Epithelial cell of esophagus (primary cell): ENCODE results near the gene SUDS3.
A peak's percentile ranks its signal among the peaks of the same experiment; 100 is the strongest.

Experiments
- DNase-seq: peaks from one replicate; pipeline ENCODE4 v3.0.0; 2010; ENCODE audit warnings: low read depth
- H3K4me3 ChIP-seq: 2 replicates; pipeline ENCODE4 v1.5.1; 2011; ENCODE audit warnings: mild to moderate bottlenecking, low read length, control low read depth
- TF ChIP-seq, protein P1 (sequence below): IDR thresholded peaks from 2 replicates; pipeline ENCODE4 v1.5.1; 2011; ENCODE audit warnings: low read depth, mild to moderate bottlenecking, low read length, control low read depth, inconsistent platforms; ENCODE audit not compliant: insufficient read depth; ENCODE audit errors: missing control alignments

The SUDS3 gene

DNA sequence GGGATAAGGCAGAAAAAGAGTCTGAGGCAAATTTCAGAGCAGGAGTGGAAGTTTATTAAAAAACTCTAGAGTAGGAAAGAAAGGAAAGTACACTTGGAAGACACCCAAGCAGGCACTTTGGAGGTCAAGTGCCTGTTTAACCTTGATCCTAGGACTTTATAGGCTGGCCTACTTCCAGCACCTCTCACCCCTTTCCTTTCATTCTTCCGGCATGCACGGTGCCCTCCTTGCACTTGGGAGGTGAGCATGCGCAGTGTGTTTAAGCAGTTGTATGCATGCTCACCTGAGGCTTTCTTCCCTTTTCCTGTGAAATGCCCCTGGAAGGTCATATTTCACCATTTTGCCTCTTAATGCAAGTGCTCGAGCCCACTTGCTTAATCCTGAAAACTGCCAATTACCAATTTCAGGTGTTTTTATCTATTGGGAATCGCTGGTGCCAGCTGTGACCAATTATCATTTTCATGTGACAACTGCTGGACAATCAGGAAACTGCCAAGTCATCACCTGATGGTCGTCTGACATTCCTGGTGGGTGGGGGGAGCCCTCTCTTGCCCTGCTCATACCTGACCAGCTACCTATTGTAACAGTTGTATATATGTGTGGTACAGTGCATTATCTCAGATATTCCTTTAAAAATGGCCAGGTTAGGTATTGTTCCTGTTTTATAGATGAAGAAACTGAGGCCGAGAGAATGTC is 53.5 kb downstream of the SUDS3 start:
- TF ChIP-seq, protein P1, sequence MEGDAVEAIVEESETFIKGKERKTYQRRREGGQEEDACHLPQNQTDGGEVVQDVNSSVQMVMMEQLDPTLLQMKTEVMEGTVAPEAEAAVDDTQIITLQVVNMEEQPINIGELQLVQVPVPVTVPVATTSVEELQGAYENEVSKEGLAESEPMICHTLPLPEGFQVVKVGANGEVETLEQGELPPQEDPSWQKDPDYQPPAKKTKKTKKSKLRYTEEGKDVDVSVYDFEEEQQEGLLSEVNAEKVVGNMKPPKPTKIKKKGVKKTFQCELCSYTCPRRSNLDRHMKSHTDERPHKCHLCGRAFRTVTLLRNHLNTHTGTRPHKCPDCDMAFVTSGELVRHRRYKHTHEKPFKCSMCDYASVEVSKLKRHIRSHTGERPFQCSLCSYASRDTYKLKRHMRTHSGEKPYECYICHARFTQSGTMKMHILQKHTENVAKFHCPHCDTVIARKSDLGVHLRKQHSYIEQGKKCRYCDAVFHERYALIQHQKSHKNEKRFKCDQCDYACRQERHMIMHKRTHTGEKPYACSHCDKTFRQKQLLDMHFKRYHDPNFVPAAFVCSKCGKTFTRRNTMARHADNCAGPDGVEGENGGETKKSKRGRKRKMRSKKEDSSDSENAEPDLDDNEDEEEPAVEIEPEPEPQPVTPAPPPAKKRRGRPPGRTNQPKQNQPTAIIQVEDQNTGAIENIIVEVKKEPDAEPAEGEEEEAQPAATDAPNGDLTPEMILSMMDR: no peak
- no peak for DNase-seq
- no peak overlapping the region for H3K4me3 ChIP-seq

DNA sequence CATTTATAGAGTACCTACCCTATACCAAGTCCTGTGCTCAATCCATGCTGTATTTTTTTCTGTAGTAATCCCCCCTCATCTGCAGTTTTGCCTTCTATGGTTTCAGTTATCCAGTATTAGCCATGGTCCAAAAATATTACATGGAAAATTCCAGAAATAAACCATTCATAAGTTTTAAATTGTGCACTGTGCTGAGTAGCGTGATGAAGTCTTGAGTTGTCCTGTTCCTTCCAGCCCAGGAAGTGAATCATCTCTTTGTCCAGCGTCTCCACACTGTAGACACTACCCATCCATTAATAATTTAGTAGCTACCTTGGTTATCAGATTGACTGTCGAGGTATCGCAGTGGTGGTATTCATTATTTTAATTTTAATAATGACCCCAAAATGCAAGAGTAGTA is 54.2 kb downstream of the SUDS3 start:
- DNase-seq: peak; percentile 39
- TF ChIP-seq, protein P1: no peak
- no peak overlapping the region for H3K4me3 ChIP-seq

DNA sequence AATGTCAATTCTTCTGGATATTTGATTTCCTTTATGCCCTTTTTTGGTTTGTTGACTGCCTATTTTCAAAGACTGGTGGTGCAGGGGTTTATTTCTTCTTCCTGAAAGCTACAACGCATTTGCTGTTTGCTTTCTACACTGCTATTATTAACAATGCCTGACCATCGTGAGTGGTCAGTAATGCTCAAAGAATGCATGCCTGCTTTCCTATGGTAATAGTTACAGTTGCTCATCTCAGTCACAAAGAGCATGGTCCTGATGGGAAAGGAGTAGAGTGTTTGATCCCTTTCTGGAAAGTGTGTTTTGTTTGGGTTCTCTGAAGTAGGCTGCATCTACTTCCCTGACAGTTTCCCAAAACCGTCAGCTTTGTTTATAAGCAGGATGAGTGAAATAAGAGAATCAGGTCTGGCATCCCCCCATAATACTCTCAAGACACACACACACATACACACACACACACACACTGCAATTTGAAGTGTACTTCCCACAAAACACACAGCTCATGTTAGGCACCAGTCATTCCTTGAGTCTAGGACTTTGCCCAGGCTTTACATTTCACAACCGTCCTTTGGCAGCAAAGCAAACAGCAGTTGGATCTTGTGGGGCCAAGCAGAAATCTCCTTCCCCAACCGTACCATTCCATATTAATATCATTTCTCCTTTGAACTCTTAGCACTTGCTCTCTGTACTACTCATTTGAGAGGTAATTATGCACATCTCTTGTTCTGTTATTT is 56.6 kb downstream of the SUDS3 start:
- DNase-seq: no peak
- no peak overlapping the region for H3K4me3 ChIP-seq
- TF ChIP-seq, protein P1: no peak

DNA sequence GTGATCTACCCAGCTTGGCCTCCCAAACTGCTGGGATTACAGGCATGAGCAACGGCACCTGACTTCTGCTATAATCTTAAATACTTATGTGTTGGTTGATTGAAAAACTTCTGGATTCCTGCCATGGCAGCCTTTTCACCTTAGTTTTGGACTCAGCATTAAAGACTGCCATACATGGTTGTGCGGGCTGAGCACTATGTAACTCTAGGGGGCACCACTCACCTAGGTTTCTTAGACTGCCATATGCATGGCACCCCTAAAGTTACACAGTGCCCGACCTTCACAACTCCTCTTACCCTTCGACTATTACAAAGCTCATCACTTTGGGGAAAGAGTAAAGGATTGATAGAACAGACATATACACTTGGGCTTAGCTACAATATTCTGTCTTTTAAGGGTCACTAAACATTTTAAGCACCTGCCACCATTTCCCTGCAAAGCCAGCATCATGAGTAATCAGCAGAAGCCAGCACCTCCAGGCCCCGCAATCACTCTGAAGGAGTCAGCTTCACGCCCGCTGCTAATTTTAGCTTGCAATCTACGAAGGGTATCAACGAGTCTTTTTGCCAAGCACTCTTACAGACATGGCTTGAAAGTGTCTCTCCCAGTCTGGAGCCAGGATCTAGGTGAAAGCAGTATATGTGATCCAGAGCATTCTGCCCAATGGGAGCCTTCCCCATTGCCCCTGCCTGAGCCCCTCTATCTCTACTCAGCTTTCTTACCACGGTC is 59.8 kb downstream of the SUDS3 start:
- TF ChIP-seq, protein P1: no peak
- no peak for DNase-seq
- H3K4me3 ChIP-seq: no peak overlapping the region

DNA sequence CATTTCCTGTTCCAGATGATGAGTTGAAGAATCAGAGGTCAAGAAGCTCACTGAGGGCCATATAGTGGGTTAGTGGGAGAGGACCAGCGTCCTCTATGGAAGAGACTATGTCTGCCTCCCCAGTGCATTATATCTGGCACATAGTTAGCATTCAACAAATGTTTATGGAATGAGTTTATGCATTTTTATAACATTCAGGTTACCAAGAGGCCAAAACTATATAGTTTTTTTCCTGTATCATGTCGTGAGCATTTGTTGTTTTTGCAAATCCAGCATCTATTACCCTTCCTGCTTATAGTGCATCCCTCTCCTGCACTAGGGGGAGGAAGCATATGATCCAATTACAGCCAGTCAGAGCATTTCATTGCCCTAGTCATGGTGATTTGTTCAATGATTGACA is 60.6 kb downstream of the SUDS3 start:
- TF ChIP-seq, protein P1: no peak
- DNase-seq: no peak
- H3K4me3 ChIP-seq: no peak overlapping the region

DNA sequence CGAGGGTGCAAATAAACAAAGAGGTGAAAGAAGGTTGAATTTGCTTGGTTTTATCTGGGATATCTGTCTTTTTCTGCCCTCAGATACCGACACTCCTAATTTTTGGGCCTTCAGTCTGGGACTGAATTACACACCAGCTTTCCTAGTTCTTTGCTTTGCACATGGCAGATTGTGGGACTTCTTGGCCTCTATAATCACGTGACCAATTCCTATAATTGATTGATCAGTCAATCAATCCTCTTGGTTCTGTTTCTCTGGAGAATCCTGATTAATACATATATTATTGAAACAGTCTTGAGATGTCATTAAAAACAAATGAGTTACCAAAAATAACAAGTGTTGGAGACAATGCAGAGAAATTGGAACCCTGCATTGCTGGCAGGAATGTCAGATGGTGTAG is 62.7 kb downstream of the SUDS3 start:
- no peak for DNase-seq
- TF ChIP-seq, protein P1: no peak
- no peak overlapping the region for H3K4me3 ChIP-seq
